ENCODE results near the gene CA10. TPM values are rescaled to one million over a fixed set of nuclear protein-coding genes. Genes with fewer than 3 reads are reported as not detected.

The CA10 gene
- total RNA-seq, 6 experiments from 2014 or later = not detected

DNA sequence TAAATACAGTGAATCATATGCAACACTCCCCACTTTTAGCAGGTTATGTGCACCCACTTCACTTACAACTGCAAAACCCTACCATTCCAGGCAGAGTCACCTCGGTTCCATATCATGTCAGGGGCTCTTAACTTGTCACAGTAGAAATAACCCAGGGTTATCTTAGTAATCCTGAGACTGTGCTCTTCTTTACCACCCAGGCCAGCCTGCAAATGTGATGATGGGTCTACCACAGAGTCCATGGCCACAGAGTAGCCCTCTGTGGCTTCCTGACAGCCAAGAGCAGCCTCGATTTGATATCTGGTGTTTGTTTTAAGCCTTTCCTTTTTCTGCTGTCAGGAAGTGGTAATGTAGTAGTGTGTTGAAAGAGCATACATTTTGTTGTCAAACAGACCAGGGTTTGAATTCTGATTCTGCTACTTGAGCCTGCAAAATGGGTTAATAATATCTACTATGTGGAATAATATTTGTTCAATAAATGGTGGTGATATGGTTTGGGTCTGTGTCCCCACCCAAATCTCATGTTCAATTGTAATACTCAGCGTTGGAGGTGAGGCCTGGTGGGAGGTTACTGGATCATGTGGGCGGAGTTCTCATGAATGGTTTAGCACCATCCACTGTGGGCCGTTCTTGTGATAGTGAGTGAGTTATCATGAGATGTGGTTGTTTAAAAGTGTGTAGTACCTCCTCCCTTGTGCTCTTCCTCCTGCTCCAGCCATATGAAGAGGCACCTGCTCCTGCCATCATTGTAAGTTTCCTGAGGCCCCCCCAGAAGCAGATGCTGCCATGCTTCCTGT, 481.6 kb downstream of the CA10 start:
- Mint-ChIP-seq H3K27me3 (ENCODE audit: insufficient read depth) (no peaks in the 10 kb centered on the region), H3K4me1 (ENCODE audit: low read depth) (no peaks in the 10 kb centered on the region), H3K36me3 (ENCODE audit: low read depth) (no peaks in the 10 kb centered on the region), H3K27ac (no peak overlapping the region), H3K9me3 (peaks cover 48% of the 10 kb centered on the region), H3K4me3 (no peak overlapping the region)
- TF ChIP-seq, protein P1, sequence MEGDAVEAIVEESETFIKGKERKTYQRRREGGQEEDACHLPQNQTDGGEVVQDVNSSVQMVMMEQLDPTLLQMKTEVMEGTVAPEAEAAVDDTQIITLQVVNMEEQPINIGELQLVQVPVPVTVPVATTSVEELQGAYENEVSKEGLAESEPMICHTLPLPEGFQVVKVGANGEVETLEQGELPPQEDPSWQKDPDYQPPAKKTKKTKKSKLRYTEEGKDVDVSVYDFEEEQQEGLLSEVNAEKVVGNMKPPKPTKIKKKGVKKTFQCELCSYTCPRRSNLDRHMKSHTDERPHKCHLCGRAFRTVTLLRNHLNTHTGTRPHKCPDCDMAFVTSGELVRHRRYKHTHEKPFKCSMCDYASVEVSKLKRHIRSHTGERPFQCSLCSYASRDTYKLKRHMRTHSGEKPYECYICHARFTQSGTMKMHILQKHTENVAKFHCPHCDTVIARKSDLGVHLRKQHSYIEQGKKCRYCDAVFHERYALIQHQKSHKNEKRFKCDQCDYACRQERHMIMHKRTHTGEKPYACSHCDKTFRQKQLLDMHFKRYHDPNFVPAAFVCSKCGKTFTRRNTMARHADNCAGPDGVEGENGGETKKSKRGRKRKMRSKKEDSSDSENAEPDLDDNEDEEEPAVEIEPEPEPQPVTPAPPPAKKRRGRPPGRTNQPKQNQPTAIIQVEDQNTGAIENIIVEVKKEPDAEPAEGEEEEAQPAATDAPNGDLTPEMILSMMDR (IDR thresholded peaks at IDR 0.05) = no peak
- DNase-seq = no peak

DNA sequence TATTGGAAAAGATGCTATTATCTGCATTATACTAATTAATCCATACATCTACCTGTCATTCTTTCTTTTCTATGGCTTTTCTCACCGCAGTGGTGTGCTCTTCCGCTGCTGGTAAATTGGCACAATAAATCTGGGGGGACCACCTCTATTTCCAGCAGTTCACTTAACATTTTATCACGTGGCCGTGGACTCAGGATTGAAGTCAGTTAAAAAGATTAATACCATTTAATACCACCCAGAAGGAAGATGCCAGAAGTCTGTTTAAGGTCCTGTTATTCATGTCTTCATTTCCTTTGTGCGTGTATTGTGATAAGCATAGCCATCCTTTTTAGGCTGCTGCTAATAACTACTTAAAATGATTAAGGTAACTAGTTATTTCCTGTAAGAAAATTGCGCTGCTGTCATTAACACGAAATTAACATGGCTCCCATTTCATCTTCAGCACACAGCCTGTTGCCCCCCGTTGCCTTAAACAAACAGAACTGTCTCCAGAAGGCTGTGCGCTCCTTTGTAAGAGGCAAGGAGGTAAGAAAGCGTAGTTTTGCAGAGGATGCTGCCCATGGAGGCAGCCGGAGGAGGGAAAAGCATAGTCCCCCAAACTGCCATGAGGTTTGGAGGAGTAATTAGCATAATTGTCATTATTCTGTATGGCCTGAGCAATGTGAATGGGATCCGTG, 483.8 kb downstream of the CA10 start:
- H3K36me3 Mint-ChIP-seq (ENCODE audit: low read depth) = no peaks in the 10 kb centered on the region; the same call in 1 of the 2 replicates
- H3K27me3 Mint-ChIP-seq (ENCODE audit: insufficient read depth) = no peaks in the 10 kb centered on the region; the same call in 1 of the 2 replicates
- no peak overlapping the region for H3K4me3 Mint-ChIP-seq
- no peak for DNase-seq
- H3K9me3 Mint-ChIP-seq = peaks cover 58% of the 10 kb centered on the region
- H3K27ac Mint-ChIP-seq = no peak overlapping the region
- TF ChIP-seq, protein P1 (IDR thresholded peaks at IDR 0.05) = no peak
- H3K4me1 Mint-ChIP-seq (ENCODE audit: low read depth) = no peaks in the 10 kb centered on the region

GRCh38 chr17:51673070-51673469, 485.4 kb downstream of the CA10 start:
- no peaks in the 10 kb centered on the region for H3K4me1 Mint-ChIP-seq (ENCODE audit: low read depth)
- H3K4me3 Mint-ChIP-seq = no peak overlapping the region
- TF ChIP-seq, protein P1 (IDR thresholded peaks at IDR 0.05) = no peak
- H3K9me3 Mint-ChIP-seq = peaks cover 64% of the 10 kb centered on the region
- no peaks in the 10 kb centered on the region; the same call in 1 of the 2 replicates for H3K27me3 Mint-ChIP-seq (ENCODE audit: insufficient read depth)
- H3K36me3 Mint-ChIP-seq (ENCODE audit: low read depth) = no peaks in the 10 kb centered on the region; the same call in 1 of the 2 replicates
- no peak overlapping the region for H3K27ac Mint-ChIP-seq
- no peak for DNase-seq

DNA sequence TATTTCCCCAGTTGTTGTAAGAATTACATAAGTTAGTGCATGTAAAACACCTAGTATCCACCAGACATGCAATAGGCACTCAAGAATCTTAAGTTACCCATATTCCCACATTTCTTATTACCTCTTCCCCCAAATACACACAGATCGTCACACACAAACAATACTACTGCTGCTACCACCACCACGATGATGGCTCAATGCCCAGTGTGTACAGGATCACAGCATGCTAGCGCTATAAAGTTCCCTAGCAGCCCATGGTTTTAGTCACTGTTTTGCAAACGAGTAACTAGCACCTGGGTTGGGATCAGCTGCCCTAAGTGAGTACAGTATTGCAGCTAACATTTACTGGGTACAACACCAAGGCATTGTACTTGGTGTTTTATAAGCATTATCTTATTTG, 486.4 kb downstream of the CA10 start:
- Mint-ChIP-seq H3K4me3 (no peak overlapping the region), H3K36me3 (ENCODE audit: low read depth) (no peaks in the 10 kb centered on the region; the same call in 1 of the 2 replicates), H3K27me3 (ENCODE audit: insufficient read depth) (no peaks in the 10 kb centered on the region; the same call in 1 of the 2 replicates), H3K27ac (no peak overlapping the region), H3K9me3 (peaks cover 62% of the 10 kb centered on the region), H3K4me1 (ENCODE audit: low read depth) (no peaks in the 10 kb centered on the region)
- TF ChIP-seq, protein P1 (IDR thresholded peaks at IDR 0.05) = no peak
- DNase-seq = no peak

- Mint-ChIP-seq H3K27ac (no peak overlapping the region), H3K4me3 (no peak overlapping the region)
Observed at GRCh38 chr17:51670899-51671298, 487.6 kb downstream of the CA10 start.

More at GRCh38 chr17:51670899-51671298, 487.6 kb downstream of the CA10 start:
- no peaks in the 10 kb centered on the region for H3K4me1 Mint-ChIP-seq (ENCODE audit: low read depth)
- TF ChIP-seq, protein P1 (IDR thresholded peaks at IDR 0.05) = no peak
- no peaks in the 10 kb centered on the region; the same call in 1 of the 2 replicates for H3K27me3 Mint-ChIP-seq (ENCODE audit: insufficient read depth)
- no peak for DNase-seq
- H3K9me3 Mint-ChIP-seq = peaks cover 61% of the 10 kb centered on the region
- no peaks in the 10 kb centered on the region; the same call in 1 of the 2 replicates for H3K36me3 Mint-ChIP-seq (ENCODE audit: low read depth)
